ENCODE measurements around the gene CNPY3. TPM values are rescaled to one million over a fixed set of nuclear protein-coding genes. Genes with fewer than 3 reads are reported as not detected.

The CNPY3 gene
- total RNA-seq, 1 donor from 2014 or later, result 36.8 TPM

- Mint-ChIP-seq H3K9me3 (ENCODE audit: unreplicated experiment) (no peaks in the 10 kb centered on the region), H3K27ac (ENCODE audit: unreplicated experiment) (no peak within 1 kb of the TSS), H3K4me1 (ENCODE audit: low read depth, unreplicated experiment) (peaks cover 9% of the 10 kb centered on the region), H3K27me3 (ENCODE audit: unreplicated experiment) (peaks cover 14% of the 10 kb centered on the region), H3K4me3 (ENCODE audit: unreplicated experiment) (peak within 1 kb of the TSS; percentile 71), H3K36me3 (ENCODE audit: unreplicated experiment) (peaks cover 5% of the 10 kb centered on the region)
- peak; percentile 47 for DNase-seq
- TF ChIP-seq CTCF (IDR thresholded peaks at IDR 0.05; ENCODE audit: partially characterized antibody, unreplicated experiment), result no peak
Measured at GRCh38 chr6:42960243-42961019, 31.2 kb downstream of the CNPY3 start, which contains the start of gene GNMT. GNMT (plus strand) TSS chr6:42960754; CDS start chr6:42960768, 14 bp downstream.

- Mint-ChIP-seq H3K4me3 (ENCODE audit: unreplicated experiment) (peak overlapping the region; percentile 42), H3K4me1 (ENCODE audit: low read depth, unreplicated experiment) (peaks cover 9% of the 10 kb centered on the region), H3K27me3 (ENCODE audit: unreplicated experiment) (peaks cover 16% of the 10 kb centered on the region), H3K27ac (ENCODE audit: unreplicated experiment) (no peak overlapping the region), H3K36me3 (ENCODE audit: unreplicated experiment) (peaks cover 5% of the 10 kb centered on the region), H3K9me3 (ENCODE audit: unreplicated experiment) (no peaks in the 10 kb centered on the region)
- DNase-seq, result no peak
- no peak for TF ChIP-seq CTCF (IDR thresholded peaks at IDR 0.05; ENCODE audit: partially characterized antibody, unreplicated experiment)
Measured at GRCh38 chr6:42961020-42961470, 31.8 kb downstream of the CNPY3 start.

GRCh38 chr6:42962096-42962495, 32.8 kb downstream of the CNPY3 start:
- DNase-seq, result no peak
- Mint-ChIP-seq H3K36me3 (ENCODE audit: unreplicated experiment) (peaks cover 5% of the 10 kb centered on the region), H3K4me1 (ENCODE audit: low read depth, unreplicated experiment) (peaks cover 9% of the 10 kb centered on the region), H3K9me3 (ENCODE audit: unreplicated experiment) (no peaks in the 10 kb centered on the region), H3K4me3 (ENCODE audit: unreplicated experiment) (peak overlapping the region; percentile 61), H3K27ac (ENCODE audit: unreplicated experiment) (no peak overlapping the region), H3K27me3 (ENCODE audit: unreplicated experiment) (peaks cover 16% of the 10 kb centered on the region)
- TF ChIP-seq CTCF (IDR thresholded peaks at IDR 0.05; ENCODE audit: partially characterized antibody, unreplicated experiment), result no peak

- H3K4me3 Mint-ChIP-seq (ENCODE audit: unreplicated experiment), result peak overlapping the region; percentile 43
- peaks cover 9% of the 10 kb centered on the region for H3K4me1 Mint-ChIP-seq (ENCODE audit: low read depth, unreplicated experiment)
- DNase-seq, result no peak
- H3K27ac Mint-ChIP-seq (ENCODE audit: unreplicated experiment), result no peak overlapping the region
- TF ChIP-seq CTCF (IDR thresholded peaks at IDR 0.05; ENCODE audit: partially characterized antibody, unreplicated experiment), result no peak
- no peaks in the 10 kb centered on the region for H3K9me3 Mint-ChIP-seq (ENCODE audit: unreplicated experiment)
- H3K36me3 Mint-ChIP-seq (ENCODE audit: unreplicated experiment), result peaks cover 5% of the 10 kb centered on the region
- peaks cover 16% of the 10 kb centered on the region for H3K27me3 Mint-ChIP-seq (ENCODE audit: unreplicated experiment)
Measured at GRCh38 chr6:42962502-42963178, 33.4 kb downstream of the CNPY3 start.
